Muscle of arm (tissue), 12 donors: ENCODE measurements around the gene TYRP1. TPM values are rescaled to one million over a fixed set of nuclear protein-coding genes. Genes with fewer than 3 reads are reported as not detected.

Experiments
- DNase-seq: peaks from one replicate; pipeline ENCODE4 v3.0.0-alpha.2; 2013
- polyA plus RNA-seq, 12 donors: library from polyadenylated mRNA; unstranded; fragments of 120-200 nt; gene quantifications; one replicate each; pipeline ENCODE4 v1.2.1, GENCODE V29; 2013; ENCODE audit not compliant: insufficient read length in 12 of 12

The TYRP1 gene
- polyA plus RNA-seq, 12 donors, result 0.19 to 70.1 (median 0.81) TPM; not detected in 2

DNA sequence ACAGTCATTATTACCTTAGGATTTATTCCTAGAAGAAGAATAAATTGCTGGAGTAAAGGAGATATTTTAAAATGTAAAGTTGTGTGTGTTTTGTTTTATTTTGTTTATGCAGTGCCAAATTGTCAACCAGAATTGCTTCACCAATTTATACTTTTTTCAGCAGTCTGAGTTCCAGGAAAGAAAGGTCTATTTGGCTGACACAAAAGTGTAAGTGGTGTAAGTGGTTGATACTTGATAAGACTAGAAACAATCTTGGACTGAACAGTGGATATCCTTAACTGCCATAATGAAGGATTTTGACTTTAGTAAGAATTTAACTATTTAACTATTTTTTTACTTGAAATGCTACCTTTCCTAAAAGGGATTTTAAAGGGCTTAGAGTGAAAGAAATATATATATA is 37.7 kb downstream of the TYRP1 start:
- DNase-seq, result no peak

DNA sequence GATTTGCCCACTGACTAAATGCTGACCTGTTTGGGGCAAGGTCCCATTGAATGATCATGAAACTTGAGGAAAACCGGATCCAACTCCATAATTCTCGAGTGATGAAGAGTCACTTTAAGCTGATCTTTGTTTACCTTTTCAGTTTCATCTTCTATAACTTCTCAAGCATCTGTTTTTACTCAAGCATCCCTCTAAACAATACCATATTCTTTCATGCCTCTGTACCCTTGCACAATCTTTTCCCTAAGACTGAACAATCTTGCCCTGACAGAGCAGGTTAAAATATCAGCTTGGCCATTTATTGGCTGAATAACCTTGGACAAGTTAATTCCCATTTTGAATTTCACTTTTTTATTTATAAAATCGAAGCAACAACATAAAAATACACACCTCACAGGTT is 39.8 kb downstream of the TYRP1 start:
- DNase-seq, result no peak

DNA sequence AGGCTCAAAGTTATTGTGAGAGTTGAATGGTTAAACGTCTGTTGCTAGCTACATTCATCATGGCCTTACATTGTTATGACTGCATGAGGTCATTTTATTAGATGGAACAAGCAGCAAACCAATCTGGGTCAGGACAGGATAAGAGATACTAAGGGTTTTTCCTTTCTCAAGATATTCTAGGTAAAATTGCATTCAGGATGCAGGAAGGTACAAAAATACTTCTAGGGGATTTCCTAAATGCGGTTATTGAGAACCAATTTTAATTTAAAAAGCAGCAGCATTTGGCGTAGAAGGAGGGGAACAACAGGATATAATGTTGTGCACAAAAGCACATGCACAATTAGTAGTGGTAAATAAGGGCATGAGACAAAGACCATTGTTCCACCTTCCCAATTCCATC is 42.5 kb downstream of the TYRP1 start:
- DNase-seq, result no peak

DNA sequence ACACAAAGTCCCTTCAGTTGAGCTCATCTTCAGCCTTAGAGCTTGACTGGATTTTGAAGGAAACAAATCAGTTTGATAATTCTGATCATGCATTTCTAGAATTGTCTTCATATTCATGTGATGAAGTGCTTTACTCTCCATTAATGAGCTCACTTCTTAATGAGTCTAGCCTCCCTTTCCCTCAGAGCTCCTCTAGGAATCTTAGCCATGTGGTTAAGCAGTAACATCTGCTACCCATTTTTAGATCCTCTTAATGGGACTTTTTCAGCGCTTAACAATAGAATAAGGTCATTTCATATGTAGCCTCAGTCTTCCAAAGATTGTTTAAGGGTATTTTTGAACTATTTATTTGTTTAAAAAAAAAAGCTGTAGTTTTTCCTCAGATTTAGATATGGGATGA is 44.7 kb downstream of the TYRP1 start:
- DNase-seq, result no peak

DNA sequence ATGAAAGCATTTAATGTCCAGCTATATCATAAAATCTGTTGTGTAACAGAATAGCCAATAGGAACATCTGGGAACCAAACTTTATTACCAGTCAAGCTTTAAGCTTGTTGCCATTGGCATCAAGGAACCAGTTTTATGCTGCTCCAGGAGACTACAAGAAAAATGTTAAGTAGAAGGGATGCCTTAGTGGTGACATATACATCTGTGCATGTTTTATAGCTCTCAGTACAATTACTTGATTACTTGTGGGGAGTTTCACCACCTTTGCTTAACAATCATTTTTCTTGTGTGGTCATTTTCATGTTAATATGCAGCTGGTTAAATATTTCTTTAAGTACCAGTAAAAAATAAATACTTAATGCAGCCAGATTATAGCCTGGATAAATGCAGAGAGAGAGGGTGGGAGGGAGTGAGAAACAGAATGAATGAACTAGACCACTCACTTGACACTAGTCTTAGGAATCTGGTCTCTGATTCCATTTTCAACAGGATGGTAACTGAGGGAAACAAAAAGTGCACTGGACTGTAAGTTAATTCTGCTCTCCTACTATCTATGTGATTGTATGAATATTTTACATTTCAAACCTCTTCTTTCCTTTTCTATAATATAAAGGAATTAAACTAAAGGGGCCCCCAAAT is 45.9 kb downstream of the TYRP1 start:
- DNase-seq, result no peak

DNA sequence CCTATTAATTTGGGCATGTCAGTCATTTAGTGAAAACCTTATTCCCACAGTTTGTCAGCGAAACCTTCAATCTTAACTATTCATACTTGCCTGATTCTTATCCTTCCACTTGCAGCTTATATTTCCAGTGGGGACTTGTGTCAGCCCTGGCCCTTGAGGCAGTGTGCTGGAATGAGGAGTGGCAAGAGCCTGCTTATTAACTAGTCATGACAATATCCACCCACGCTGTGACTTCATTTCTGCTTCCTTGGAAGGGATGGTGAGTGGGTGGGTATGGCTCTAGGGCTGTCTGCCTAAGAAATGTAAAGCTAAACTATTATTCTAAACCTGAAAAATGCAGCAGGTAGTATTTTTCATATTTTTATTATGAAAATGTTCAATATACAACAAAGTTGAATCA is 47.7 kb downstream of the TYRP1 start:
- DNase-seq, result no peak

DNA sequence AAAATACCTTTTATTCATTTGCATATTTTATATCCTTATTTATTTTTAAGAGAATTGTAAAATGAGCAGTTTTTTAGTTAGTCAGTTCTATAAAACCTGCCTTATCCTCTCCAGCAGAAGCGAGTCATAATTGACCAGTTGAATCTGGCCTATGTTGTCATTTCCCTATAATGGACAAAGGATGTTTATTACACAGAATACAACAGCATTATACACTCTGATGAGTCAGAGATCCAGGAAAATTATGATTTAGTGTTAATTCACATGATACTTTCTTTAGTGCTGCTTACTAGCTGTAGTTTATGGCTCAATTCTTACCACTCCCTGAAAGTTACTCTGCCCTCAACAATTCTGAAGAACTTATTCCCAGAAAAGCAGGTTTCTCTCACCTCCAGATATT is 54.8 kb downstream of the TYRP1 start:
- no peak for DNase-seq

DNA sequence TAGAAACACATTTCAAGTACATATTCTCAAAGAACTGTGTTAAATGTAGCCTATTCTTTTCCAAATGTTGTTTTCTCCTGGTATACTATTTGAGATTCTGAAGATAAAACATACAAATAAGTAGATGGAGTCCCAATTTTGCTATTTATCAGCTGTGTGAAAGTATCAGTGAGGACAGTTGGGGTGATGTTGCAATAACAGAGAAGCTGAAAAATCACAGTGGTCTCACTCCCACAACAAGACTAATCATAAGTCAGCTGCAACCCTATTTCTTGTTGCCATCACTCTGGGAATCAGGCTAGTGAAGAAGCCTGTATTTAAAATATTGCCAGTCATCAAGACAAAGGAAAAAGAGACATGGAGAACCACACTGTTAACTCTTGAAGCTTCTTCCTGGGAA is 55.8 kb downstream of the TYRP1 start:
- DNase-seq, result no peak

DNA sequence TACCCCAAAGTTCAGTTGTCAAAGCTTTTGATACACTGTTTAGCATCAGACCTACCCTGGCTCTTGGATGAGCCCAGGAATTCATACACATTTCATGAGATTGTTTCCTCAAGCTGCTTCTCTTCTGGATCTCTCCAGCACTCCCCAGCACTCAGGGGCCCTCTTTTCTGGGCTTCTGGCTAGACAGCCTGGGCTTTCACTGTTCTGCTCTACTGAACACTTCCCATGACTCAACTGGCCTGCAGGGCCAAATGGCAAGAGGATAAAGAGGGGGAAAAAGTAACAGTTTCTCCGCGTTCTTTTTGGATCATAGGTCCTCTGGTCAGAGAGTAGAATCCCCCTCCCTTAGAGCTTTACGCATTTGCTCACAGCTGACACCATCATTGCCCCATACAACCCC is 60.7 kb downstream of the TYRP1 start:
- no peak for DNase-seq

DNA sequence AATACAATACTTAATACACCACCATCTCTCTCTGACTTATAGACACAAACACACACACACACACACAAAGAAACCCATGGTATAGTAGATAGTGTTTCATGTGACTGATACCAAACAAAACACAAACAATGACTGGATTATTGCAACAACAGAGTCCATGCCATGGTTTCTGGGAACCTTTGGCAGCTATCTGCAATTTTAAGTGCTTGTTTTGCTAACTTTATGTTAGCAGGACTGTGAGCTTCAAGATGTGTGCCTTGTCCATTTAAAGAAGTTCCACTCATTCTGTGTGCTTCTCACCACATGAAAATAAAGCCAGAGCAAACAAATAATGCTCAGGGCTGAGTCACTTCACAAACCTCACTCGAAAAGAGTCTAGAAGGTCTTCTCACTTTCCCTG is 66.6 kb downstream of the TYRP1 start:
- DNase-seq, result no peak

Other genes with a start within 250 kb of the TYRP1 start
- gene LURAP1L, start 81.6 kb downstream of the TYRP1 start, polyA plus RNA-seq, result 10 to 100 TPM in 11 of 12 donors, not detected in 1; 10.3 to 17.0 (median 13.0) TPM